Peyer's patch (tissue), 4 donors: ENCODE measurements around the gene CDH10.

ENCODE experiments used
- CTCF ChIP-seq, 6 experiments: fragments of 450-650 bp in 4 of 6; fragments of 200-600 bp in 2 of 6; sonication (generic) in 1 of 6; IDR thresholded peaks; one replicate each; pipeline ENCODE4 v1.5.1; 2017 to 2019; ENCODE audit warnings: antibody characterized with exemption in 6 of 6, mild to moderate bottlenecking in 3 of 6, moderate library complexity in 1 of 6
- POLR2A ChIP-seq, 2 donors: fragments of 450-650 bp; IDR thresholded peaks; one replicate each; pipeline ENCODE4 v1.5.1; 2017; ENCODE audit warnings: antibody characterized with exemption in 2 of 2, mild to moderate bottlenecking in 2 of 2, moderate library complexity in 2 of 2

- no peak for TF ChIP-seq CTCF (IDR thresholded peaks at IDR 0.05)
- no peak for TF ChIP-seq POLR2A (IDR thresholded peaks at IDR 0.05)
Observed at GRCh38 chr5:24595329-24595728, 49.4 kb downstream of the CDH10 start.
